Subcutaneous adipose tissue (tissue), 4 donors: ENCODE data around the gene PLXNA4. TPM values are rescaled to one million over a fixed set of nuclear protein-coding genes. Genes with fewer than 3 reads are reported as not detected.

Source experiments
- CTCF ChIP-seq: fragments of 450-650 bp; IDR thresholded peaks from one replicate; pipeline ENCODE4 v1.5.1; 2016; ENCODE audit warnings: low read depth, mild to moderate bottlenecking, control low read depth, antibody characterized with exemption, moderate library complexity
- total RNA-seq, 4 donors: library from RNA; depleted of rRNA; stranded (reverse); fragments of >200 nt; gene quantifications; one replicate each; pipeline ENCODE4 v1.1.0, GENCODE V29; 2016

Gene PLXNA4
- total RNA-seq, 4 donors from 2014 or later = 30.2 to 112 (median 54.6) TPM

GRCh38 chr7:132584796-132585494, 8.7 kb upstream of the PLXNA4 start:
- no peak for TF ChIP-seq CTCF

- no peak for TF ChIP-seq CTCF
Observed at GRCh38 chr7:132581431-132581830, 5.2 kb upstream of the PLXNA4 start.

GRCh38 chr7:132580717-132581285, 4.5 kb upstream of the PLXNA4 start:
- TF ChIP-seq CTCF = no peak

GRCh38 chr7:132580277-132580676, 4.0 kb upstream of the PLXNA4 start:
- no peak for TF ChIP-seq CTCF

- TF ChIP-seq CTCF = no peak
Observed at GRCh38 chr7:132579260-132579899, 3.1 kb upstream of the PLXNA4 start.

GRCh38 chr7:132578826-132579225, 2.6 kb upstream of the PLXNA4 start:
- TF ChIP-seq CTCF = no peak

- no peak for TF ChIP-seq CTCF
Observed at GRCh38 chr7:132578050-132578370, 1.7 kb upstream of the PLXNA4 start.
